ENCODE measurements around the gene ADAMTS12.

The ADAMTS12 gene

DNA sequence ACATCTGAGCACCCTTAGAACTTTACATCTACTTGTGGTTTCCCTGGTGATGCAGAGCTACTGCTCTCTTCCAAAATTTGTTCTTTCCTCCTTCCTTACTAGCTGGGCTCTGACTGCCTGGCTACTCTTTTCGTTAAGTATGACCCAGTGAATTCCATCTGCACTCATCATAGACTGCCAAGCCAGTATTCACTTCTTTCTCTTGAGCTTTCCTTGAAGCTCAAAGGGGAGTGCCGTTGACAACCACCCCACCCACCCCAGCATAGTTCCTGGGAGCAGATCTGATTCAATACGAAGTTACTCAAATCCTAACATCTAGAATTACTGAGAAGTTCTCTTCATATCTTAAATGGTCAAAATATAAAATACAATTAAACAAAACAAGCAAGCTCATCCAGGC is 190.5 kb downstream of the ADAMTS12 start:
- DNase-seq, result no peak

DNA sequence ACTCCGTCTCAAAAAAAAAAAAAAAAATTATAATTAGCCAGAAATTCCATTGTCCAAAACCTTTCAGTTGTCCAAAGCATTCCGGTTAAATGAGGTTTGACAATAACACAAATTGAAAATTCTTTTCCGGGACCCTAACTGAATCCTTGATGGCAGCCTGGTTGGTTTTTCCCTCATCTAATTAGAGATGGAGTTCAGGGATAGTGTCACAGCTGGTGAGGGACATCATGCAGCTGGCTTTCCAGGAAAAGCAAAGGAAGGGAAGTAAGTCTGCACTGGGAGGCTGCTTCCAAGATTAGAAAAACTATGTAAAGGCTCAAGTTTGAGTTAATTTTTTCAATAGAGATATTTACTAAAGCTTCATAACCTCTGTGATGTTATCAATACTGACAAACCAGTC is 195.4 kb downstream of the ADAMTS12 start:
- DNase-seq, result no peak

DNA sequence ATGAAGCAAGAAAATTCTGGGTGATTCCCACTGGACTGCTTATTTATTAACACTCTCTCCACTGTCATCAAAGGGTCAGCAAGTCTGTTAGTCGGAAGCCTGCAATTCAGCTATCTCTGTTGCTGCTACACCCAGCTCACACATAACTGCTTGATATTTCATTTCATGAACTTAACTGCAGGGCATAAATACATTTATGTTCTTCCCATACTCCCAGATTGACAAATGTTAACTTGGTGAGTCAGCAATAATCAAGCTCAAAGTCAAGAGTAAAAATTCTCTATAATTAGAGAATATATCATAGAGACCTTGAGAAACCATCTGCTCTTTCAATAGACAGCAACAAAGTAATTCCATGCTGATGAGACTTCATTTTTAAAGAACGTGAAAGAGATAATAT is 198.8 kb downstream of the ADAMTS12 start:
- no peak for DNase-seq

DNA sequence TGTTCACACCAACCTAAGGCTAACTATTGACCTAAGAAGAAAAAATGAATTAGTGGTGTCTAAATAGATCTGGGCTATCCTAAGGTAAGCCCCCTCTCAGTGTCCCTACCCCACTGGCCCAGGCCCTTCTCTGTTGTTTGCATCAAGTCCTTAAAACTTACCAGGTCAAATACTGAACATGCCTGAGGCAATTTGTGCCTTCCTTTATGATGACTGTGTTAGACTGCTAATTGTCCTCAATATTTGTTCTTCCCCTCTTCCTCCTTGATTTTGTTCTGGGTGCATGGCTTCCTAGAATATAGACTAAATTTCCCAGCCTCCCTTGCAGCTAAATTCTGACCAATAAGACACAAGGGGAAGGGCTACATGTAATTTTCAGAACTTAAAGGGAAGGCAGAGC is 199.9 kb downstream of the ADAMTS12 start:
- no peak for DNase-seq

DNA sequence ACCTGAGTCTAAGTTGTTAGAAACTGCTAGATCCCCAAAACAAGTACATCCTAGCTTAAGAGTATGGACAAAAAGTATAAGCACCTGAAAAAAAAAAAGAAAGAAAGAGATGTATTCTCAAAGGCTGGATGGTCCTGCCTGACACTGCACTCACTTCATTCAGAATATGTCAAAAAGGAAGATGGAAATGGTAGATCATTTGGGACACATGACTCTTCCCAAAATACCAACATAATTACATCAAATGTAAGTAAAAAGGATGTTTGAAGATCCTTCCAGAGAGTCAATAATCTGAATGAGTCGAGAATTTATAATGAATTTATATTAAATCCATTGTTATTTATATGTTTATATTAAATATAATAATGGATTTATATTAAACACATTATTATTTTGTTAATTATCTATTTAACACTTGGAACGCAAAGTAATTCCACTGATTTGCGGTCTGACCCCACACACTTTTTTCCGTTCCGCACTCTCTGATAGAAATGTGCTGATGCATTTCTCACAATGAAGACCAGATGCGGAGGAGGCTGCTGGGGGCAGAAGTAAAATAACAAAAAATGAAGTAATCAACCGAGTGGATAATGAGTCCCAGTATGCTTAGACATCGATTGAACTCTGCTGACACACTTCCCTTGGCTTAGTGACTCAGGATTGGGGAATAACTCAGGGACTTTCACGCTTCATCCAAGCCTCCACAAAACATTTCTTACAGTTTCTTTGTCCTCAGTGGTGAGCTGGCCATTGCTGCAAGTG is 201.2 kb downstream of the ADAMTS12 start:
- no peak for DNase-seq

DNA sequence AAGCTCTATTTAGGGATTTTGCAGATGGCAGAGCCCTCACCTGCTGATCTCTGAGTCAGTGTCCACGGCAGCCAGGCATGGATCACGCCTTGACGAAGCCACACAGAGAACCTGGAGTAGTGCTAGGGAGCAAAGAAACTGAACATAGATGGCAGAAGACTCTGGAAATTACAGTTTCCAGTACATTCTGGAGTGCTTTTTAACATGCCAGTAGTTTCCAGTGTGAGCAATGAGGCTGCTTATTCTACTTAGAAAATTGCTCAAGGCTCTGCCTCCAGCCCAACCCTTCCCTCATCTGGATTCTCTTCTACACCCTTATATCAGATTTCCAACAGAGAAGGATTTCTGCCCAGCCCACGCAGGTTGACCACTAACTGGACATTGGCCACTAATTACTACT is 203.3 kb downstream of the ADAMTS12 start:
- no peak for DNase-seq

DNA sequence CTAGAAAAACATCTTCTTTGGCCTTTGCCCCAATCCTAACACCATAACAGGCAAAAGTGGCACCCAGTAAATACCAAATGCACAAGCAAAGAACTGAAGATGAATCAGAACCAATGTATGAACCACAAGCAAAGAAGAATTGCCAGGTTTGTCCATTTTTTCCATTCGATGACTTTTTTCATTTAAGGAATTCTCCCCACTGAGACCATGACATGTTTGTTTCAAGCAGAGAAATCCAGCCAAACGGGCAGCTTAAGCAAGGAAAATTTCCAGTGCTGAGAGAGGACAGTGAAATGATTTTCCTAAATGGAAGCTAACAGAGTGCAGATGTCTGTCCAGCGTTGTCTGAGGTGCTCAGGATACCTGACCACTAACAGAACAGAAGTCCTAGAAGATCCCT is 203.7 kb downstream of the ADAMTS12 start:
- no peak for DNase-seq

DNA sequence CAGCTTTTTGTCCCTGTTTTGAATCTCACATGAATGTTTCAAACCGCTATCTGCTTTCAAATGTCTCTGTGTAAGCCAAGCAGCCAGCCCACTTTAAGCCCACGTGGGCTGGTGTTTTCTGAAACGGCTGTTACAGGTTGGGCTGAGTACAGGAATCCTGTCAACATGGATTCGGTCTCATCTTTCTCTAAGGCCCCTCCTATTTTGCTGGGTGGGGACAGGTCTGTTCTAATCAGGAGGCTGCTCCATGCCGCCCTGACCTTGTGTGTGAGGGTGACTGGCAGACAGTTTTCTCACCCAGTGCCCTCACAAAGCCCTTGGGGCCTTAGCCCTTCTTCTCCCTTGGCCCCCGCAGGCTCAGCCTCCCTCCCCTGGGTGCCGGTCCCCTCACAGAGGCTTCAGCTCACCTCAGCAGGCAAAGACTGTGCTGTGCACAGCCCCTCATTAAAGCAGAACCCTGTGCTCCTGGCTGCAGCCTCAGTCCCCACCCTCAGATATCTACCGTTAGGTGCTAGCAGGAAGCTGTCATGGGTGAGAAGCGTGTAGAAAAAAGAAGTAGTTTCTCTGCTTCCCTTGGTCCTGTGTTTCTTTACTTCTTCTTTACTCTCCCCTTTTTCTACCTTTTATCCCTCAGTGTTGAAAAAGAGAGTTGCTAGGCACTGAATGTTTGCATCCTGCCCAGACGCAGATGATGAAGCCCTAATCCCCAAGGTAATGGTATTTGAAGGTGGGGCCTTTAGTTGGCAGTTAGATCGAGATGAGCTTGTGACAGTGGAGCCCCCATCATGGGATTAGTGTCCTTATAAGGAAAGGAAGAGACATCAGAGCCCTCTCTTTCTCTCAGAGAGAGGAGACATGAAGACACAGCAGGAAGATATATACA is 205.7 kb downstream of the ADAMTS12 start:
- DNase-seq, result no peak

DNA sequence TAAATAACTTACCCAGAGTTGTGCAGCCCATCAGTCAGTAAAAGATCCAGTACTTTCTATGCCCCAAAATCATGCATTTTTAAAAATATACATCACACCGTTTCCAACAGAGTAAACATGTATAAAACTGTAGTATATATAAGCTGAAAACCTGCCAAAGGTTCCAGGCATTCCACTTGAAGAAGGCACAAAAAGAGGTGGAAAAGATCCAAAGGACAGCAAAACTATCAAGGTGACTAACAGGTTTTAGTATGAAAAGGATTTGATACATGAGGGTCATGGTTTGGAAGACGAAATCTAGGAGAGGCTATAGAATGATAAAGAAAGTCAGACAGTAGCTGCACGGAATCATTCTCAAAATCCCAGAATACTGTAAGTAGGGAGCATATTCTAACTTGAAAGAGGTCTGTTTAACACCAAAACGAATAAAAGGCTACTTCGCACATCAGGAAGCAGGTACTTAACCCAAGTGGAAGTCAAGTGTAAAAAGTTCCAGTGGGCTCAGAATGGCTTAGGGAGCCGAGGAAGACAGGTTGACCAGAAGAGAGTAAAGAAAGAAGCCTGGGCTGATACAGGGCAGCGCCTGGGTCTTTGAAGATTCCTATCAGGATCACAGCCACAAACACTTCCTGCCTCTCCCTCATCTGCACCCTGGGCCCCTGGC is 207.2 kb downstream of the ADAMTS12 start:
- DNase-seq, result no peak

DNA sequence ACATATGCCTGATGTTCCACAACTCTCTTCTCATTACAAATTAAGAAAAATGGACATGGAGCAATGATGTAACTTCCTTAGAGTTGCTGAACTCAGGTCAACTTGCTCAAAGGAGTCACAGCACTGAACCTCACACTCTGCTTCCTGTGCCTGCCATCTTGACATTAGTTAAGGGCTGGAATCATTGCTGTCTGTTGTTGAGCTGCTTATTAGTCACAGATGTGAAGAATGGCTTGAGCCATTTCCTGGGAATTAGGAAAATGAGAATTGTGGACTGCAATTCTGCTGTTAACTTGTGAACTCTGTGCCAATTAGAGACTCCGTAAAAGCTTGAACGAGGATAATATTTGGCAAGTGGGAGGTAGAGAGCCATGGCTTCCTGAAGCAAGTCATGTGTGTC is 212.0 kb downstream of the ADAMTS12 start:
- DNase-seq, result no peak

DNA sequence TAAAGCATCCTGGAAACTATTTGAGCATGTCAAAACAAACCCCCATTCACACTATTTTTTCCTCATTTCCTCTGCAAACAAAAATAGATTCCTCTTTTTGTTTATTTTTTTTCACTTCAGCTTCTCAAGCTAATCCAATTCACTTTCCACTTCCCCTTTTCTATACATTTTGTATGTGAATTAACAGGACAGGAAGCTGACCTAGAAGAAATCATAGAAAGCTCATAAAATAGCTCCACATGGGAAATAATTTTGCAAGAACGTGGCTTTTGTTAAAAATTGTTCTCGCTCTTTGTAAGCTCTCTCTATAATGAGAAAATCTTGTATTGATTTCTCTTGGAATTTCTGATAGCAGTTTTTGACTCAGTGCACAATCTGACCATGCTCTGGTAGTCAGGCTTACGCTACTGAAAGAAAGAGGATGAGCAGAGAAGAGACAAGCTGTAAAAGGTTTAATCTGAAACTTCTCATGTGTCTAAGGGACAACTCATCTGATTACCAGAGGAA is 215.8 kb downstream of the ADAMTS12 start:
- no peak for DNase-seq

DNA sequence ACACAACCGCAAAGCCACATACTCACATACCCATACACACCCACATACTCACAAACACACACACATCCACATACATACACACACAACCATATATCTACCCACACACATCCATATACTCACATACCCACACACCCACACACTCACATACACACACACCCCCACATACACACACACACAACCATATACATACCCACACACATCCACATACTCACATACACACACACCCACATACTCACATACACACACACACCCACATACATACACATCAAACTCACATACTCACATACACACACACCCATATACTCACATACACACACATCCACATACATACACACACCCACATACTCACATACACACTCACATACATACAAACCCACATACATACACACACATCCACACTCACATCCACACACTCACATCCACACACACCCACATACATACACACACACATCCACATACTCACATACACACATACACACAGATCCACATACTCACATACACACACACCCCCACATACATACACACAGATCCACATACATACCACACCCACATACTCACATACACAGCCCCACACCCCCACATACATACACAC is 220.0 kb downstream of the ADAMTS12 start:
- DNase-seq, result no peak

DNA sequence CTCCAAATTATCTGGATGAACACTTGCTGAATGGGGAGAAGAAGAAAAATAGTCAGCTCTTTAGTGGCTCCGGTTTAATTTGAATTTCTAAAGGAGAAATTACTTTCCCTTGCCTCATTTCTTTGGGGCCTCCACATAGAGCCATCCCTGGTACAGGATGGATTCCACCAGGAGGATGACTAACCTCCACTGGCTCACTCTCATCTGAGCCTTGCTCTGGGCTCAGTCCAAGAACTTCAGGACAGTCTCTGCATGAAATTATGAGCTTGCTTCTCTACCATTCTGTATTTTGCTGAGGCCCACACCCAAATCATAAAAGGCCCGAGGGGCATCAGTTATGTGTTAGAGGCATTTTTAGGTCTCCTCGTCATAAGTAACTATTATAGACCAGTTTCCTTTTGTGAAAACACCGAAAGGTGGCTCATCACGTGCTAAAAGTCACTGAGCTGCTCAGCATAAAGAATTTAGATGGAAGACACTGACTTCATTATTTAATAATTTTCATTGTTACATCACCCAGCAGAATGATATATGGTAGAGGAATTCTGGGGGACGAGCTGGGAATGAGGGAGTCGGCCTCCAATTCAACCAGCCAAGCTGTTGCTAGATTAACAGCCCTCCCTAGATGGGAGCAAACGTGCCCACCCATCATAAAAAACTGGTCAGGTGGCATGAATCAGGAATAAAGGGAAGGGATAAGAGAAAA is 228.9 kb downstream of the ADAMTS12 start:
- DNase-seq, result no peak

DNA sequence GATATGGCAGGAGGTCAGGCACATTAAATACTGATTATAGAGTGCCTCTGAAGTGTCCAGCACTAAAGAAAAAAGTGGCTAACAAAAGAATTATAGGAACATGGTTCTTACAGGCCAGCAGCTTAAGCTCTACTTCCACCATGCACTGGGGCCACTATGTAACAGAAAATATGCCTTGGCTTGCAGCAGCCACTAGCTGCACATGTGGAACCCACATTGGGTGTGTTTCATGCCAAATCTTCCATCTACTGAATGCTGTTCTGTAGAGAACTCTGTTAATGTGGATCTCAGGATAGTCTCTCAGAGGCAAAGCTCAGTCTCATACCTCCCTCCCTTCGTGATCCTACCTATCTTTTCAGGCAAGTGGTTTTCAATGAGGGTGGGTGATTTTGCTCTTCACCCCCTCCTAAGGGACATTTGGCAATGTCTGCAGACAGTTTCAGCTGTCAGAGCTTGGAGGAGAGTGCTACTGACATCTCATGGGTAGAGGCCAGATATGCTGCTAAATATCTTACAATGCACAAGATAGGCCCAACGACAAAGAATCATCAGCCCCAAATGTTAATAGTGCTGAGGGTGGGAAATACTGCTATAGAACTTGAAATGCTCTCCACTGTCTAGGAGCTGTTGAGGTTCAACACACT is 232.1 kb downstream of the ADAMTS12 start:
- no peak for DNase-seq

DNA sequence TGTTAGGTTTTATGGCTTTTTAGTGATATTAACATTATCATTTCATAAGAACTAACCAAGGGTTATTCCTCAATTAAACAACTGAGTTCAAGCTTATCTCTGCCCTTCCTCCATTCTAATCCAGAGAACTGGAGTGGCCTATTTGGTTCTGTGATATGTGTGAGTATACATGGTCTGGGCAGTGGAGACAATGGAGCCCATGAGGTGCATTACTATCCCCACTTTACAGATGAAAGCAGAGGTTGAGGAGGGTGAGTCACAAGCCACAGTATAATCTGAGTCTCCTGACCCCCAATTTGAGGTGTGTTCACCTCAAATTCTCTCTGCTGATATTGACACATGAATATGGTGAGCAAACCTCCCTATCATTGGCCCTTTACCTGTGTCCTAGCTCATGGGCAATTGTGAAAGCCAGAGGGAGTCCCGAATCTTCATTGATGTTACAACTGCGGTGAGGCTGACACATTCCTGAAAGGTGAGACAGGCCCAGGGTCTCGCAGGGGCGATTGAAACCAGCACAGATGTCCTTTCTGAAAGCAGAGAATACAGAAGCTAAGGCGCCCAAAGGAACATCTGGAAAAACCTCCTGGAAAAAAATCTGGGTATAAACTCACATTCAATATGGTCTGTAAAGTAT is 233.9 kb downstream of the ADAMTS12 start:
- DNase-seq, result no peak

DNA sequence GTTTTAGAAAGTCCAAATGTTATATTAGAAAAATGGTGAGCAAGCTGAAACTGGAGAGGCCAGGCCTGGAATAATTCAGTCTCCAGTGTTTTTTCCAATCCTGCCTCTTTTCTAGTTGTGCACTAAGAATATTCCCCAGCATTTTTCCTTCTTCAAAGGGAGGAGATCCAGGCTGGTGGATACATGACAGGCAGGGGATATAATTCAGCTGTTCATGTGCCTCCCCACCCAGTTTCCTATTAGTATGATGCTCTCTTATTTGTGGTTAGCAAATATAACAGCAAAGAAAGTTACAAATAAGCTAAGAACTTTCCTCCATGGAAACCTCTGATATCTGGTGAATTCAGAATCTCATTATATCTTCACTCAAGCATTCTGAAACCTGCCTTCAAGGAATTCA is 234.6 kb downstream of the ADAMTS12 start:
- DNase-seq, result no peak

DNA sequence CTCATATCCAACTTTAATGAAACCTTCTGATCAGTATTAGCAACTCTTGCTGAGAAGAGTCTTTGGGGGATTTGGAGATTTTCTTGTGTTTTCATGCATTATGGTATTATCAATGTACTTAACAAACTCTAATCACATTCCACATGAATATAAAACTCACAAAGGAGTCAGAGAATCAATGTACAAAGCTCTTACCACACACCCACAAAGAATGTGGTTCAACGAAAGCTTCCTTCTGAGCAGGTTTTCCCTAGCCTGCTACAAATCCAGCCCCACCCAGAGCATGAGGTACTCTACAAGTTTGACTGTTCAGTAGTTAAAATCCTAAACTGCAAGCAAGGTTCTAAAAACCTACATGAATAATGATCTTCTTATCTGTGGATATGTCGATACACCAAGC is 240.9 kb downstream of the ADAMTS12 start:
- no peak for DNase-seq

DNA sequence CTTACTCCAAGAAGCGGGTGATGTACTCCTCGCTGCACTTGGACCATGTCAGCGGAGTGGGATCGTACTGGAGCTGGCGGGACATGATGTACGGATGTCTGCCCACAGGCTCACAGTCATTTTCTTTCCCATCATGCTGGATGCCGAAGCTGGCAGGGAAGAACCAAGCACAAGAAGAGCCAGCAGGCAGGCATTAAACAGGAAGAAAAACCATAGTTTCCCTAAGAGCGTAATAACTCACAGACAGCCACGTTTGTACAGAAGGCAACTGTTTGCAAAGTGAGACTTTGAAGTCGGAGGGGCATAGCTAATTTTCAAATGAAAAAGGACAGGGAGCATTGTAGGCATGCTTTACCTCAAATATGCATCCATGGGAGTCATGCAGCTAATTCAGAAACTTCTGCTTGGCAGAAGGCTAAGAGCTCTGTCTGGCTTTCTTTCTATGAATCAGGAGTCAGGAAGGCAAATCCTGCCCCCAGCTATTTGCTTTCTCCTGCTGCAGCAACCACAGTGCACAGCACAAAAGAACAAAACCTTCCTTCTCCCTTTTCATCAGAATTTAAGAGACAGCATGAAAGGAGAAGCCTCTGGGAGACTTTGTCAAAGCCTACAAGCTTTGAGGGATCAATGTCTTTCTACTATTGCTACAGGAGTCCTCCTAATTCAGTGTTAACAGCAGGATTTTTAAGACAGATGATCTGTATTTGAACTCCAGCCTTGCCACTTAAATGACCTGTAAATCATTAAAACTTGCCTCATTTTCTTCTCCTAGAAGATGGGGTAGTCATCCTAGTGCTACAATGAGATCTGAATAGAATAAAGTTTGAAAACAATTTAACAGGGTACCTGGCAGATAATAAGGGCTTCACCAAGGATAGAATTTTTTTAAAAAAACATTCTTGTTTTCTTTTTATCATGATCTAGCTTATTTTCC is 242.0 kb downstream of the ADAMTS12 start:
- DNase-seq, result no peak

DNA sequence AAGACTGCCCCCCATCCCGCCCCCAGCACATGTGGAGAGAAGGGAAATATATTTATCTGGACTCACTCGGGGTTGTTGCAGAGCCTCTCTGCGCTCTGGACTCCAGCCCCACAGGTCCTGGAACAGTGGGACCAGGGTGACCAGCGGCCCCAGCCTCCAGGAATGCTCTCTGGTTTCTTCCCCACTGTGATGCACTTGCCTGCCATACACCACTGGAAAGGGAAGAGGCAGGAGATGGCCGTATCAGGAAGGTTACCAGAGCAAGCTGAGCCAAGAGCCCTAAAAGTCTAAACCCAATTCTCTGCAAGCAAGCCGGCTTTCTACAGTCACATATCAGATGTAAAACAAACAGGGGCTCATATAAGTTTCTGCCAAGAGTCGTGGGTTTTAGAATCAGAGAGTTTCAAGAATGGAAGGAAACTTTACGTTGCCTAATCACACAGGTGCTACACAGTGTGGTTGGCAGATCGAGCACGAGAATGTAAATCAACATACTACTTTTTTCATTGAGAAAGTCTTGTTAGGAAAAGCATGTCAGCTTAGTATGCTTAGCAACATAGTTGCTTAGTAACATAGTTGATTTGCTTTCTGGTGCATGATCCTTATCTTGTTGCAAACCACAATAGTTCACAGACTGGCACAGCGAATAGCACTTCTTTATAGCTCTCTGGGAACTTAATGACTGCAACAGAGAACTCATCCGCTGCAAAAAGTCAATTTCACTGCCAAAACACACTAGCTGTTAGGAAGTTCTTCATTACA is 249.9 kb downstream of the ADAMTS12 start:
- DNase-seq, result no peak

DNA sequence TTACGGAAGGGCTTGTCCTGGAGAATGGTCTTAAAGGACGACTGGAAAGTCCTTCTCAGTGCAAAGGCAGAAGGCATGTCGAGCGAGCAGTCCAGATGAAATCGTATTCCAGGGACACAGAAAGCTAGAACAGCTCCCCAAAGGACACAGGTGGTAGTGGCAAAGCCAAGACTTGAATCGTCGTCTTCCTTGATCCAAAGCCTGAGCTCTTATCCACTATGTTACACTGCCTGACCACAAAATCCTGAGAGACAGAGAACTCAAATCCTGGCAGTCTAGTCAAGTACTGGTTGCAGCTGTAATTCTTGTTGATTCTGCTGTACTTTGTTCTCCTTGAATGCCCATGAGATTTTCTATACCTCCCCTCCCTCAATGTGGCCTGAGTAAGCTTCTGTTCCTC is 252.3 kb downstream of the ADAMTS12 start:
- no peak for DNase-seq
